ENCODE results near the gene JAM2. TPM values are rescaled to one million over a fixed set of nuclear protein-coding genes. Genes with fewer than 3 reads are reported as not detected.

The JAM2 gene
- total RNA-seq, 1 experiment from 2014 or later, result 1.1 TPM

- Histone ChIP-seq H3K27me3 (ENCODE audit: control insufficient read depth, insufficient read depth, low read length) (no peaks in the 10 kb centered on the region), H3K4me3 (ENCODE audit: insufficient read depth, low read depth, low read length) (no peak overlapping the region), H3K36me3 (replicated peaks; ENCODE audit: control insufficient read depth, insufficient read depth, low read length) (no peaks in the 10 kb centered on the region; the same call in 1 of the 2 replicates)
- DNase-seq, result no peak
Measured at GRCh38 chr21:25717491-25718147, 78.6 kb downstream of the JAM2 start.

DNA sequence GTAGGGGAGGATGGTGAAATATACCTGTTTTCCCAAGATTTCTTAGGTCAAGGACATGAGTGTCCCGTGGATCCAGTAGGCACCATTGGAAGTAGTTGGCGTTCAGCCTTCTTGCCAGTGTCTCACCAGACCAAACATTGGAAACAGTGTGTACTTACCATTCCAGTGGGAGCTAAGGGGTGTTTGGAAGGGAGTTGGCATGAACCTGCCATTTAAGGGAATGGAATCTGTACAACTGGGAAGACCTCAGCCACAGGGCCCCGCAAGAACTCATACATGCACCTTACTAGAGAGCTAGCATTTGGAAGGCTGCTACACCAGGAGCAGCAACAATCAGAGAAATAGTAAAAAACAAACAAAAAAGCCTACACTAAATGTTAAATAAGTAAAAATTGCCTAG is 82.9 kb downstream of the JAM2 start:
- no peak overlapping the region for H3K4me3 ChIP-seq (ENCODE audit: insufficient read depth, low read depth, low read length)
- DNase-seq, result no peak
- no peaks in the 10 kb centered on the region for H3K27me3 ChIP-seq (ENCODE audit: control insufficient read depth, insufficient read depth, low read length)
- H3K36me3 ChIP-seq (replicated peaks; ENCODE audit: control insufficient read depth, insufficient read depth, low read length), result peaks cover 5% of the 10 kb centered on the region

DNA sequence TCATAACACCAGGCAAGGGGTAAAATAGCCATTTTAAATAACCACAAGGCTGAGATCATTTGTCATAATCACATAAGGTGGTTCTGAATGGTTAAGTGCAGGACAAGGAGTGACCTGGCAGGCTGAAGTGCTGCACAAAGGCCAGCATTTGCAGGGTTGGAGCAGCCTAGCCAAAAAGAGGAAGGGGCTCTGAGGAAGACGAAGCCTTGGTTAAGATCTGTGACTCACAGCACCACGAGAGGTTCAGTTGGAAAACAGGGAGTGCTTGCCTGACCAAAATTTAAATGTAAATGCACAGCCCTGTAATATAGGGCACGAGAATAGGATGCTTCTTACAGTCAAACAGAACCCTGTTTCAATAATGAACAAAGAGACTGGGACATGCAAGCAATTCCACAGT is 83.6 kb downstream of the JAM2 start:
- no peak overlapping the region for H3K4me3 ChIP-seq (ENCODE audit: insufficient read depth, low read depth, low read length)
- peaks cover 6% of the 10 kb centered on the region for H3K36me3 ChIP-seq (replicated peaks; ENCODE audit: control insufficient read depth, insufficient read depth, low read length)
- DNase-seq, result no peak
- H3K27me3 ChIP-seq (ENCODE audit: control insufficient read depth, insufficient read depth, low read length), result no peaks in the 10 kb centered on the region

GRCh38 chr21:25732091-25732760 is 93.2 kb downstream of the JAM2 start:
- H3K27me3 ChIP-seq (ENCODE audit: control insufficient read depth, insufficient read depth, low read length), result no peaks in the 10 kb centered on the region
- no peak for DNase-seq
- H3K36me3 ChIP-seq (replicated peaks; ENCODE audit: control insufficient read depth, insufficient read depth, low read length), result peaks cover 9% of the 10 kb centered on the region
- H3K4me3 ChIP-seq (ENCODE audit: insufficient read depth, low read depth, low read length), result no peak overlapping the region

DNA sequence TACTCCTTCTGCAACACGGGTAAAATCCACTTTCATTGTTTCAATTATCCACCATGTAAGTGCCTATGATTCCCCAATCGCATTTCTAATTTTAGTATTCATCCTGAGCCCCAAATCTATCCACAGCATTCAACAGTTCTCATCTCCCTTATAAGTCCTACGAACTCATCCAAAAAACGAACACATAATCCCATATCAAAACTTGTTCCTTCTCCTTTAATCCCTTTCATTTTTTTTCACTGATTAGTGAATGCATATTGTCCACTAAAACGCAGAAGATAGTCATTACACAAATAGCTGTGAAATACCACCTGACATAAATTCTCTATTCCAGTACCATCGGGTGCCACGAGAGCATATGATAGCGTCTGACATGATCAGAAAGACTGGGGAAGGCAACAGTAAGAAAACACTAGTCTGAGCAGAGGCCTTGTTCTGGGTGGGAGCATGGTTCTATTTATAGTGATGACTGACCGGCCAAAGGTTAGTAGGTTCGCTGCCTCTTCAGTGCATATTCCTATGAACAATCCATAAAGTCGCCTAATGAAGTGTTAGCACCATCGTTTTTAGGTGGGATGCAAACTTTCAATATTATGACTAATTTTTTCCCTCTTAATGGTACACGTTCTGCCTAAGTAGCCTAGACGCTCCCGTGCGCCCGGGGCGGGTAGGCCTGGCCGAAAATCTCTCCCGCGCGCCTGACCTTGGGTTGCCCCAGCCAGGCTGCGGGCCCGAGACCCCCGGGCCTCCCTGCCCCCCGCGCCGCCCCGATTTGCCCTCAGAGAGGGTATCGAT is 95.0 kb downstream of the JAM2 start:
- no peak for DNase-seq
- no peaks in the 10 kb centered on the region for H3K27me3 ChIP-seq (ENCODE audit: control insufficient read depth, insufficient read depth, low read length)
- H3K36me3 ChIP-seq (replicated peaks; ENCODE audit: control insufficient read depth, insufficient read depth, low read length), result peaks cover 2% of the 10 kb centered on the region; the same call in 1 of the 2 replicates
- peak overlapping the region; percentile 80 for H3K4me3 ChIP-seq (ENCODE audit: insufficient read depth, low read depth, low read length)

GRCh38 chr21:25734654-25734903 is 95.5 kb downstream of the JAM2 start:
- Histone ChIP-seq H3K27me3 (ENCODE audit: control insufficient read depth, insufficient read depth, low read length) (no peaks in the 10 kb centered on the region), H3K36me3 (replicated peaks; ENCODE audit: control insufficient read depth, insufficient read depth, low read length) (peaks cover 1% of the 10 kb centered on the region; the same call in 1 of the 2 replicates), H3K4me3 (ENCODE audit: insufficient read depth, low read depth, low read length) (peak overlapping the region; percentile 80)
- no peak for DNase-seq

- Histone ChIP-seq H3K4me3 (ENCODE audit: insufficient read depth, low read depth, low read length) (peak within 1 kb of the TSS; percentile 80), H3K36me3 (replicated peaks; ENCODE audit: control insufficient read depth, insufficient read depth, low read length) (no peaks in the 10 kb centered on the region), H3K27me3 (ENCODE audit: control insufficient read depth, insufficient read depth, low read length) (no peaks in the 10 kb centered on the region)
- DNase-seq, result peak; percentile 88
Measured at GRCh38 chr21:25734904-25735645, 96.0 kb downstream of the JAM2 start, which contains the start of the genes ATP5PF and GABPA. Gene ATP5PF (minus strand): TSS chr21:25734904. CDS start chr21:25729794, 5,110 bp downstream. Gene GABPA (plus strand): TSS chr21:25734972. CDS start chr21:25741599, 6,627 bp downstream.

- peak; percentile 85 for DNase-seq
- Histone ChIP-seq H3K4me3 (ENCODE audit: insufficient read depth, low read depth, low read length) (peak overlapping the region; percentile 80), H3K36me3 (replicated peaks; ENCODE audit: control insufficient read depth, insufficient read depth, low read length) (no peaks in the 10 kb centered on the region), H3K27me3 (ENCODE audit: control insufficient read depth, insufficient read depth, low read length) (no peaks in the 10 kb centered on the region)
Measured at GRCh38 chr21:25735646-25736597, 96.9 kb downstream of the JAM2 start.

- no peak overlapping the region for H3K4me3 ChIP-seq (ENCODE audit: insufficient read depth, low read depth, low read length)
- DNase-seq, result no peak
- H3K27me3 ChIP-seq (ENCODE audit: control insufficient read depth, insufficient read depth, low read length), result no peaks in the 10 kb centered on the region
- no peaks in the 10 kb centered on the region for H3K36me3 ChIP-seq (replicated peaks; ENCODE audit: control insufficient read depth, insufficient read depth, low read length)
Measured at GRCh38 chr21:25737421-25737820, 98.4 kb downstream of the JAM2 start.

GRCh38 chr21:25742900-25743299 is 103.8 kb downstream of the JAM2 start:
- H3K4me3 ChIP-seq (ENCODE audit: insufficient read depth, low read depth, low read length), result no peak overlapping the region
- DNase-seq, result no peak
- H3K27me3 ChIP-seq (ENCODE audit: control insufficient read depth, insufficient read depth, low read length), result no peaks in the 10 kb centered on the region
- H3K36me3 ChIP-seq (replicated peaks; ENCODE audit: control insufficient read depth, insufficient read depth, low read length), result no peaks in the 10 kb centered on the region

DNA sequence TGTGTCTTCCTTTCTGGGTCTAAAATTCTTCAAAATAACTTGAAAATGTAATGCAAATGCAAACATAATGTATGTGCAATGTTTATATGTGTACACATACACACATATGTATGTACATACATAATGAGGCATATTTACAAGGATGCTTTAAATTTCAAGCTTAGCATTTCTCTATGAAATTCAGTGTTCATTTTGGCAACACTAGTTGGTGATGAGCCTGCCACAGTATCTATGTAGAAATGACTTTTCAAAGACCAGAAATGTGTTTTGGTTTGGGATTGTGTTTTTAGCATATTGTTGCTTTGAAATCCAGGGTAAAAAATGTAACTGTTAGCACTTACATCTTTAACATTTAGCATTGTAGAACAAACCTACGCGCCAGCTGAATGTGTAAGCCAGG is 105.8 kb downstream of the JAM2 start:
- no peak overlapping the region for H3K4me3 ChIP-seq (ENCODE audit: insufficient read depth, low read depth, low read length)

DNA sequence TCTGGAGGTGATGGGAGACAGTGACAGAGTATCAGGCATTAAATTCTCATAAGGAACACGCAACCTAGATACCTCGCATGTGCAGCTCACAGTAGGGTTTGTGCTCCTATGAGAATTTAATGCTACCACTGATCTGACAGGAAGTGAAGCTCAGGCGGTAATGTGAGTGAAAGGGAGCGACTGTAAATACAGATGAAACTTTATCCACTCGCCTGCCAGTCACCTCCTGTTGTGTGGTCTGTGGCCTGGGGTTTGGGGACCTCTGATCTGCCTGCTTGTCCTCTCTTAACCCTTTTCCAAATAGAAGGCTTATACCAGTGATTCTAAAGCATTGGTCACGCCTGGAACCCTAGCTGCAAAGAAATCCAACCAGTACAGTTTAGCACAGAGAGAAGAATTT is 111.0 kb downstream of the JAM2 start:
- H3K4me3 ChIP-seq (ENCODE audit: insufficient read depth, low read depth, low read length), result no peak overlapping the region
- H3K27me3 ChIP-seq (ENCODE audit: control insufficient read depth, insufficient read depth, low read length), result no peaks in the 10 kb centered on the region
- DNase-seq, result no peak
- H3K36me3 ChIP-seq (replicated peaks; ENCODE audit: control insufficient read depth, insufficient read depth, low read length), result peaks cover 2% of the 10 kb centered on the region

More for the DNA sequence above, 105.8 kb downstream of the JAM2 start:
- Histone ChIP-seq H3K27me3 (ENCODE audit: control insufficient read depth, insufficient read depth, low read length) (no peaks in the 10 kb centered on the region), H3K36me3 (replicated peaks; ENCODE audit: control insufficient read depth, insufficient read depth, low read length) (peaks cover 2% of the 10 kb centered on the region)
- DNase-seq, result no peak

- H3K36me3 ChIP-seq (replicated peaks; ENCODE audit: control insufficient read depth, insufficient read depth, low read length), result peaks cover 2% of the 10 kb centered on the region
- DNase-seq, result no peak
- H3K4me3 ChIP-seq (ENCODE audit: insufficient read depth, low read depth, low read length), result no peak overlapping the region
- no peaks in the 10 kb centered on the region for H3K27me3 ChIP-seq (ENCODE audit: control insufficient read depth, insufficient read depth, low read length)
Measured at GRCh38 chr21:25752416-25752815, 113.4 kb downstream of the JAM2 start.

Measured in H7 (cell line).